Mucosa of rectum (tissue), 2 donors: ENCODE data around the gene AOAH.
"Not testable (repeated sequence)": the region's sequence is repeated elsewhere in the genome, so short reads cannot be mapped to it uniquely, and the experiment has no call there.

Source experiments
- H3K27ac ChIP-seq, 2 donors: one replicate each; pipeline ENCODE4 v1.7.0; 2013; ENCODE audit warnings: inconsistent platforms in 2 of 2, low read depth in 2 of 2, low read length in 2 of 2
- H3K27me3 ChIP-seq, 2 donors: one replicate each; pipeline ENCODE4 v1.7.0; 2013; ENCODE audit warnings: low read length in 2 of 2; ENCODE audit not compliant: control insufficient read depth in 2 of 2, insufficient read depth in 2 of 2
- H3K36me3 ChIP-seq, 2 donors: one replicate each; pipeline ENCODE4 v1.7.0; 2013; ENCODE audit warnings: low read length in 2 of 2; ENCODE audit not compliant: control insufficient read depth in 2 of 2, insufficient read depth in 2 of 2
- H3K4me1 ChIP-seq, 2 donors: one replicate each; pipeline ENCODE4 v1.7.0; 2013; ENCODE audit warnings: low read length in 2 of 2, mild to moderate bottlenecking in 1 of 2; ENCODE audit not compliant: control insufficient read depth in 2 of 2, insufficient read depth in 2 of 2
- H3K4me3 ChIP-seq, 2 donors: one replicate each; pipeline ENCODE4 v1.7.0; 2013; ENCODE audit warnings: low read length in 2 of 2
- H3K9ac ChIP-seq, 2 donors: one replicate each; pipeline ENCODE4 v1.7.0; 2013; ENCODE audit warnings: low read length in 2 of 2, low read depth in 1 of 2, mild to moderate bottlenecking in 1 of 2
- H3K9me3 ChIP-seq, 2 donors: one replicate each; pipeline ENCODE4 v1.7.0; 2013; ENCODE audit warnings: low read length in 2 of 2; ENCODE audit not compliant: control insufficient read depth in 2 of 2
- donor health status: healthy.
- donor health status: Normal muscosa, but diverticular disease.

The AOAH gene

DNA sequence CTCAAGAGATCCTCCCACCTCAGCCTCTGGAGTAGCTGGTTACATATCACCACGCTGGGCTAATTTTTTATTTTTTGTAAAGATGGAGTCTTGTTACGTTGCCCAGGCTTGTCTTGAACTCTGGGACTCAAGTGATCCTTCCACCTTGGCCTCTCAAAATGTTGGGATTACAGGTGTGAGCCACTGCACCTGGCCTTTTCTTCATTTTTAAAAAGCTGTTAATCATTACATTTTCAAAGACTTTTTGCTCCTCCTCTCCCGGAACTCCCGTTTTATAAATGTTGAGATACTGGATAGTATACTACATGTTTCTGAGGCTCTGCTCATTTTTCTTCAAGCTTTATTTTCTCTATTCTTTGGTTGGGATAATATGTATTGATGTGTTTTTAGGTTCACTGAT lies 16.4 kb downstream of the AOAH start:
- H3K27me3 ChIP-seq: no peaks in the 10 kb centered on the region
- peaks cover 0 to 2% of the 10 kb centered on the region in 2 donors for H3K4me1 ChIP-seq
- no peak overlapping the region for H3K9ac ChIP-seq
- H3K36me3 ChIP-seq: no peaks in the 10 kb centered on the region
- H3K27ac ChIP-seq: no peak overlapping the region
- H3K9me3 ChIP-seq: peaks cover 0 to 4% of the 10 kb centered on the region in 2 donors
- H3K4me3 ChIP-seq: no peak overlapping the region

DNA sequence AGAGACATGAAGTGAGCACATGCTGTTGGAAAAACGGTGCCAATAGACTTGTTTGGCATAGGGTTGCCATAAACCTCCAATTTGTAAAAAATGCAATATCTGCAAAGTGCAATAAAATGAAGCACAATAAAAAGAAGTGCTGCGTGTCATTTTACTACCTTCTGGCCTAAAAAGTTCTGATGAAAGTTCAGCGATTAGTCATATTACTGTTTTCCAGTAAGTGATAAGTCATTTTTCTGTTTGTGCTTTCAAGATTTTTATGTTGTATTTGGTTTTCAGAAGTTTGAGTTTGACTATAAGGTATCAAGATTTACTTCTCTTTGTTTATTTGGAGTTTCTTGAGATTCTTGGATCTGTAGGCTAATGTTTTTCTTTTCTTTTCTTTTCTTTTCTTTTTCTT lies 16.8 kb downstream of the AOAH start:
- H3K36me3 ChIP-seq: no peaks in the 10 kb centered on the region
- no peak overlapping the region for H3K4me3 ChIP-seq
- no peak overlapping the region for H3K27ac ChIP-seq
- no peaks in the 10 kb centered on the region for H3K27me3 ChIP-seq
- peaks cover 0 to 4% of the 10 kb centered on the region in 2 donors for H3K9me3 ChIP-seq
- peaks cover 0 to 2% of the 10 kb centered on the region in 2 donors for H3K4me1 ChIP-seq
- H3K9ac ChIP-seq: no peak overlapping the region

DNA sequence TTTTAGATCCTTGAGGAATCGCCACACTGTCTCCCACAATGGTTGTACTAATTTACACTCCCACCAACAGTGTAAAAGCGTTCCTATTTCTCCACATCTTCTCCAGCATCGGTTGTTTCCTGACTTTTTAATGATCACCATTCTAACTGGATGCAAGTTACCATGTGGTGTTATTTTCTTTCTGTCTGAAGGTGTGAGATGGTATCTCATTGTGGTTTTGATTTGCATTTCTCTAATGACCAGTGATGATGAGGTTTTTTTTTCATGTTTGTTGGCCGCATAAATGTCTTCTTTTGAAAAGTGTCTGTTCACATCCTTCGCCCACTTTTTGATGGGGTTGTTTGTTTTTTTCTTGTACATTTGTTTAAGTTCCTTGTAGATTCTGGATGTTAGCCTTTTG lies 20.4 kb downstream of the AOAH start:
- H3K4me3 ChIP-seq, H3K36me3 ChIP-seq, H3K9me3 ChIP-seq, H3K27ac ChIP-seq, H3K27me3 ChIP-seq, H3K4me1 ChIP-seq, H3K9ac ChIP-seq: not testable (repeated sequence)

DNA sequence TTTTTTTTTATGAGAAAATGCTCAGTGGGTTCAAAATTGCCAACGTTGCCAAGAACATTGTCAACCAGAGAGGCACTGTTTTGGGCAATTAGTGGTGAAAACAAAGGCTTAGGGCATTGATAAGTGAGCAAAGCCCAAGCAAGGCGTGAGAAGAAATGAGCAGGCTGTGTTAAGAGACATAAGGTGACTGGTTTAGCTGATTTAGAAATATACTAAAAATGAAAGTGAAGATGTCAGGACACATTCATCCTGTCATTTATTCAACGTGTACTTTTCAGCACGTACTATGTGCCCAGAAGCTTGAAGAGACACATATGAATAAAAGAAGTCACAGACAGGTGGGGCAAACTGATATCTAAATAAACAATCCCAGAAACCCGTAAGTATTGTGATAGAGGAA lies 31.8 kb downstream of the AOAH start:
- no peaks in the 10 kb centered on the region for H3K4me1 ChIP-seq
- H3K36me3 ChIP-seq: no peaks in the 10 kb centered on the region
- H3K4me3 ChIP-seq: no peak overlapping the region
- no peak overlapping the region for H3K9ac ChIP-seq
- H3K27ac ChIP-seq: no peak overlapping the region
- no peaks in the 10 kb centered on the region for H3K27me3 ChIP-seq
- H3K9me3 ChIP-seq: no peaks in the 10 kb centered on the region

DNA sequence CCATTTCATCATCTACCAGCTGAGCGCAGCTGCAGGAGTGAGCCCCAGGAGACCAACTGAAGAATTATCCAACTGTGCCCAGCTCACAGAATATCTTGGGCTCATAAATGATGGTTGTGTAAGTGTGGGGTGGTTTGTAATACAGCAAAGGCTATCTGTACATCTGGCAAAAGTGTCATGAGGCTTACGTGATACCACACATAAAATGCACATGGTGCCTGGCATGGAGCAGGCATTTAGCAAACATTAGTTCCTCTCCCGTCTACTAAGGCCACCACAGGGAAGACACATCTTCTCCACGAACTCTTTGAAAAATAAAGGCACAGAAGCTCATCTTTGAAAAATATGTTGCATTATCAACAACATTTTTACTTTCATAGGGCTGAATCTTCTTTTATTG lies 32.3 kb downstream of the AOAH start:
- Histone ChIP-seq H3K9ac (no peak overlapping the region), H3K4me3 (no peak overlapping the region), H3K27ac (no peak overlapping the region), H3K9me3 (no peaks in the 10 kb centered on the region), H3K4me1 (no peaks in the 10 kb centered on the region), H3K36me3 (no peaks in the 10 kb centered on the region), H3K27me3 (no peaks in the 10 kb centered on the region)

DNA sequence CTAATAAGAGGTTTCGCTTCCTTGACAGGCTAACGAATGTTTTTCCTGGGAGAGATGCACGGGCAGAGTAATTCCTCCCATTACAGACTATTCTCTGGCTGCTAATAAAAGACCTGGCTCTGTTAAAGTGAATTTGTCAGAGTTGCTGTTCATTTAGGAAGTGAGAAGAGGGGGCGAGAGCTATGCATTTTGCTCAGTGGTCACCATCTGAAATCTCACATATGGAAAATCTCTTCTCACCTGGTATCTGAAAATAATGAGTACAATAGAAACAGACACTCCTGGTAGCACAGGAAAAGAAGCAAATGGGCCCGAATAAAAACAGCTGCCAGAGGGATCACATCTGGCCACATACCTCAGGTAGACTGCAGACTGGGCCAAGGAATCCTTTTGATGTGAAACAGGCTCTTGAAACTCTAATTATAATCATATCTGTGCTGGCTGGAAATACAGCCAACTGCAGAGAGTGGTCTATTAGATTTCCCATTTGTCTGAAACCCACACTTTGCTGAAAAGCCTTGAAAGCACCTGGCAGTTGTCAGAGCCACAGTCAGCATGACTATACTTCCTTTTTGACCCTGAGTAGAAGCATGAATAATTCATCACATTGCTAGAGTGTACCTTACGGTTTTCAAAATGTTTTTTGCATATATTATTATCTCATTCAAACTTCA lies 33.6 kb downstream of the AOAH start:
- H3K9ac ChIP-seq: no peak overlapping the region

DNA sequence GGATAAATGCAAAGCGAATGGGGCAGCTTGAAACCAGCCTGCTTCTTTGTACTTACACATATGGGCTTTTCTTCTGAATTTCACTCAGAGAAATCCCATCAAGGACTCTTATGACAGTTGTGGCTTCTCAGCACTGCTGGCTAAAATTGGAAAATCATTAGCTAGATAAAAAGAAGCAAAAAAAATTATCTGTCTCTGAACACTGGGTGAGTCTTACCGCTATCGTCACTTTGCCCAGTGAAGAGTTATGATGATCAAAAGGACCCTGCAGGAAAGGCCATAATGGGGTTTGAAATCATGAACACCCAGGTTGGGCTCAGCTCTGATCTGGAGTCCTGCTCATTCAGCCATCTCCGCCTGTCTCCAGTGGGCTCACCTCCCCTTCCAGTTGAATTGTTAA lies 34.3 kb downstream of the AOAH start:
- Histone ChIP-seq H3K9ac (no peak overlapping the region), H3K4me1 (no peaks in the 10 kb centered on the region), H3K9me3 (no peaks in the 10 kb centered on the region), H3K27ac (no peak overlapping the region), H3K4me3 (no peak overlapping the region), H3K36me3 (no peaks in the 10 kb centered on the region), H3K27me3 (no peaks in the 10 kb centered on the region)

More for the DNA sequence above, 33.6 kb downstream of the AOAH start:
- Histone ChIP-seq H3K4me1 (no peaks in the 10 kb centered on the region), H3K9me3 (no peaks in the 10 kb centered on the region), H3K27ac (no peak overlapping the region), H3K36me3 (no peaks in the 10 kb centered on the region), H3K27me3 (no peaks in the 10 kb centered on the region), H3K4me3 (no peak overlapping the region)

DNA sequence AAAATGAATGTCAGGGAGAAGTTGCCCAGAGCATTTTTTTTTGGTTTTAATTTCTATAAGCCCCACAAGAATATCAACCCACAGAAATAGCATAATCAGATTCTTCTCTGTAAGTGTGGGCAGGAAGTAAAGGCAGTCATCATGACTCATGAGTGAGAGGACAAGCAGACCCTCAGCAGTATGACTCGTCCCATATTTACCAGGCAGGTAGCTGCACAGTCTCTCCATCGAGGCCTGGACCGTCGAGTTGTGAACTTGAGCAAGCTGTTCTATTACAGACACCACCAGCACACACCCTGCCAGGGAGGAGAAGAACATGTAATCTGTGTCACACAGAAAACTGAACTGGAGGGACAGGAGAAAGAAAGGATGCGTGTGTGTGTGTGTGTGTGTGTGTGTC lies 37.8 kb downstream of the AOAH start:
- Histone ChIP-seq H3K36me3 (no peaks in the 10 kb centered on the region), H3K9ac (no peak overlapping the region), H3K4me3 (no peak overlapping the region), H3K9me3 (no peaks in the 10 kb centered on the region), H3K27me3 (no peaks in the 10 kb centered on the region), H3K4me1 (no peaks in the 10 kb centered on the region), H3K27ac (no peak overlapping the region)

DNA sequence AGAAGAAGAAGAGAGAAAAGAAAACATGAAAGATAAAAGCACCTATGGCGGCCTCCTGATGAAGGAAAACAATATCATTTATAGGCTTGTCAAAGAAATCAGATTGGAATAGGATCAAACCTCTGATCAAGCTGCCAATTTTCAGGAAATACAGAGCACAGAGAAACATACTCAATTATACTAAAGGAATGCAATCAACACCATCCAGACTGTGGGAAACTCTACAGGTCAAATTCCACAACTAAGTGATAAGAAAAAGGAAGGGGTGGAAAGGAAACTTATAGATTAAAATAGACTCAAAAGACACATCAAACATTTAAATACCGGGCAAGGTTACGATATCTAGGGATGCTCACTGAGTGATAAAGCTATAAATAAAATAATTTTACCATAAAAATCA lies 39.3 kb downstream of the AOAH start:
- no peaks in the 10 kb centered on the region for H3K36me3 ChIP-seq
- no peak overlapping the region for H3K27ac ChIP-seq
- H3K4me1 ChIP-seq: no peaks in the 10 kb centered on the region
- no peaks in the 10 kb centered on the region for H3K9me3 ChIP-seq
- H3K4me3 ChIP-seq: no peak overlapping the region
- no peak overlapping the region for H3K9ac ChIP-seq
- no peaks in the 10 kb centered on the region for H3K27me3 ChIP-seq

DNA sequence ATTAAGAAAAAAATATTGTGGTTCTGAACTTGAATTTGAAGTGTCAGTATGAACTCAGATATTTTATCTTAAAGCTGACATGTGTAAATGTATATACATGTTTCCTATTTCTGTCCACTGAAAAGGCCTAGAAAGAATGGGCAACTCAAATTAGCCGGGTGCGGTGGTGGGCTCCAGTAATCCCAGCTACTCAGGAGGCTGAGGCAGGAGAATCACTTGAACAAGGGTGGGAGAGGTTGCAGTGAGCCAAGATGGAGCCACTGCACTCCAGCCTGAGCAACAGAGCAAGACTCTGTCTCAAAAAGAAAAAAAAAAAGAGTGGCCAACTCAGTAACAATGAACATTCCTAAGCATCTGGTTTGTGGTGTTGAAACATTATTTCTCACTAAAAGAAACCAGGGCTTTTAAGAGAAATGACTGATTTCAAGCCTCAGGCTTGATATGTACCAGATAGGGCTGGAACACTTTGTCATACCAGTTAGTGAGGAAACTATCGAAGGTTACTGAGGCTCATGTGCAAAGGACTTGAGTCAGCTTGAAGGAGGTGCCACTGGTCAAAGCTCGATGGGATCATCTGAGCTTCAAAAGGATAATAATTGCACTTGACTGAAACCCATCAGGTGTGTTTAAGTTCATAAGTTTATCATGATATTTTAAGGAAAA lies 40.5 kb downstream of the AOAH start:
- no peak overlapping the region for H3K27ac ChIP-seq
- no peaks in the 10 kb centered on the region for H3K9me3 ChIP-seq
- no peak overlapping the region for H3K4me3 ChIP-seq
- H3K27me3 ChIP-seq: no peaks in the 10 kb centered on the region
- H3K4me1 ChIP-seq: no peaks in the 10 kb centered on the region
- H3K36me3 ChIP-seq: no peaks in the 10 kb centered on the region
- H3K9ac ChIP-seq: no peak overlapping the region
